ENCODE results near the gene POU2F2.

POU2F2 gene

GRCh38 chr19:42079886-42080763 lies 52.1 kb downstream of the POU2F2 start:
- no peak for DNase-seq (ENCODE audit: low read depth in 2 of 2)

GRCh38 chr19:42079276-42079669 lies 53.0 kb downstream of the POU2F2 start:
- DNase-seq (ENCODE audit: low read depth in 2 of 2), result no peak

GRCh38 chr19:42078538-42079275 lies 53.5 kb downstream of the POU2F2 start:
- DNase-seq (ENCODE audit: low read depth in 2 of 2), result no peak

- no peak for DNase-seq (ENCODE audit: low read depth in 2 of 2)
Observed at GRCh38 chr19:42078058-42078457, 54.2 kb downstream of the POU2F2 start.

GRCh38 chr19:42076380-42076944 lies 55.8 kb downstream of the POU2F2 start:
- DNase-seq (ENCODE audit: low read depth in 2 of 2), result no peak

- peak; percentile 92 to 97 for DNase-seq (ENCODE audit: low read depth in 2 of 2)
Observed at GRCh38 chr19:42075616-42076379, 56.4 kb downstream of the POU2F2 start, which contains the start of gene ZNF574. TSS of gene ZNF574 (plus strand) at chr19:42076166. CDS start at chr19:42078607, 2,441 bp downstream.

- DNase-seq (ENCODE audit: low read depth in 2 of 2), result no peak
Observed at GRCh38 chr19:42075364-42075615, 57.0 kb downstream of the POU2F2 start.

- DNase-seq (ENCODE audit: low read depth in 2 of 2), result no peak
Observed at GRCh38 chr19:42074513-42075363, 57.5 kb downstream of the POU2F2 start.

GRCh38 chr19:42071247-42071646 lies 61.0 kb downstream of the POU2F2 start:
- DNase-seq (ENCODE audit: low read depth in 2 of 2), result no peak

- no peak for DNase-seq (ENCODE audit: low read depth in 2 of 2)
Observed at GRCh38 chr19:42069619-42070351, 62.5 kb downstream of the POU2F2 start, which contains the start of gene GRIK5. TSS of gene GRIK5 (minus strand) at chr19:42070206. CDS start at chr19:42065770, 4,436 bp downstream.

GRCh38 chr19:42068756-42069571 lies 63.3 kb downstream of the POU2F2 start:
- no peak for DNase-seq (ENCODE audit: low read depth in 2 of 2)

GRCh38 chr19:42068361-42068755 lies 63.9 kb downstream of the POU2F2 start:
- no peak for DNase-seq (ENCODE audit: low read depth in 2 of 2)

GRCh38 chr19:42067315-42067888 lies 64.8 kb downstream of the POU2F2 start:
- no peak for DNase-seq (ENCODE audit: low read depth in 2 of 2)

GRCh38 chr19:42066075-42066754 lies 66.0 kb downstream of the POU2F2 start:
- DNase-seq (ENCODE audit: low read depth in 2 of 2), result no peak

GRCh38 chr19:42065511-42065910 lies 66.7 kb downstream of the POU2F2 start:
- DNase-seq (ENCODE audit: low read depth in 2 of 2), result no peak

GRCh38 chr19:42065051-42065450 lies 67.2 kb downstream of the POU2F2 start:
- no peak for DNase-seq (ENCODE audit: low read depth in 2 of 2)

GRCh38 chr19:42064432-42064831 lies 67.8 kb downstream of the POU2F2 start:
- no peak for DNase-seq (ENCODE audit: low read depth in 2 of 2)

- DNase-seq (ENCODE audit: low read depth in 2 of 2), result no peak
Observed at GRCh38 chr19:42062381-42062780, 69.9 kb downstream of the POU2F2 start.
